ENCODE data around the gene EVA1B. TPM values are rescaled to one million over a fixed set of nuclear protein-coding genes. Genes with fewer than 3 reads are reported as not detected.

The EVA1B gene
- total and polyA plus RNA-seq, 2 of the 13 experiments (the other 11 are each of a cell fraction or from before 2014, with no cell fraction given): 3.9 to 6.6 TPM

GRCh38 chr1:36324353-36324703, 883 bp upstream of the EVA1B start (continued):
- no peak for TF ChIP-seq ZNF207 (IDR thresholded peaks at IDR 0.05; ENCODE audit: borderline replicate concordance)
- no peak for TF ChIP-seq MTERF4 (CRISPR knock-in tag; IDR thresholded peaks at IDR 0.05)
- no peak for TF ChIP-seq SMARCC2 (IDR thresholded peaks at IDR 0.05)
- no peak for TF ChIP-seq RFX5 (IDR thresholded peaks at IDR 0.05; ENCODE audit: low read depth, low read length)
- TF ChIP-seq ZMYM4 (CRISPR knock-in tag; IDR thresholded peaks at IDR 0.05): no peak
- TF ChIP-seq ZNF562 (CRISPR knock-in tag; IDR thresholded peaks at IDR 0.05; ENCODE audit: borderline replicate concordance): no peak
- TF ChIP-seq ZNF576 (CRISPR knock-in tag; IDR thresholded peaks at IDR 0.05): no peak
- no peak for TF ChIP-seq ZFP41 (CRISPR knock-in tag; IDR thresholded peaks at IDR 0.05; ENCODE audit: borderline replicate concordance)
- no peak for TF ChIP-seq MXD3 (CRISPR knock-in tag; IDR thresholded peaks at IDR 0.05)
- TF ChIP-seq DPF2 (CRISPR knock-in tag; IDR thresholded peaks at IDR 0.05; ENCODE audit: borderline replicate concordance, low read depth): 0 out of 2 replicates have a peak, but pooled peaks have one; percentile 41
- TF ChIP-seq SIX4 (CRISPR knock-in tag; IDR thresholded peaks at IDR 0.05): no peak
- TF ChIP-seq ZNF276 (CRISPR knock-in tag; IDR thresholded peaks at IDR 0.05; ENCODE audit: low read depth): no peak
- TF ChIP-seq ZNF589 (CRISPR knock-in tag; conservative IDR thresholded peaks at IDR 0.05): 0 out of 2 replicates have a peak, but pooled peaks have one; percentile 37
- 0 out of 2 replicates have a peak, but pooled peaks have one; percentile 8 for TF ChIP-seq JUND (CRISPR knock-in tag; IDR thresholded peaks at IDR 0.05)
- no peak for TF ChIP-seq ZNF18 (CRISPR knock-in tag; IDR thresholded peaks at IDR 0.05; ENCODE audit: insufficient replicate concordance)
- TF ChIP-seq ZNF781 (CRISPR knock-in tag; IDR thresholded peaks at IDR 0.05; ENCODE audit: borderline replicate concordance, not compliant biosample characterization): no peak
- no peak for TF ChIP-seq CREB1 (IDR thresholded peaks at IDR 0.05)
- peak; percentile 27 for TF ChIP-seq CREB1 (CRISPR knock-in tag; IDR thresholded peaks at IDR 0.05)
